Astrocyte of the spinal cord (primary cell): ENCODE measurements around the gene NUP188.

Source experiments
- DNase-seq: peaks from one replicate; pipeline ENCODE4 v3.0.0; 2011; ENCODE audit warnings: low read depth, low spot score
- H3K4me3 ChIP-seq: 2 replicates; pipeline ENCODE4 v1.5.1; 2011; ENCODE audit warnings: low read depth, mild to moderate bottlenecking, low read length, moderate library complexity
- in situ Hi-C: cut with HindIII; loops from 2 replicates; pipeline ENCODE4 v1.10.0; 2017; ENCODE audit warnings: low sequenced_read_pairs
- TF ChIP-seq, protein P1 (sequence below): IDR thresholded peaks from 2 replicates; pipeline ENCODE4 v1.5.1; 2012; ENCODE audit warnings: low read depth, mild to moderate bottlenecking, low read length, inconsistent platforms

The NUP188 gene

GRCh38 chr9:128983536-128983935 is 36.0 kb downstream of the NUP188 start:
- in situ Hi-C loops: no loop called here
- DNase-seq: no peak
- H3K4me3 ChIP-seq: no peak overlapping the region
- TF ChIP-seq, protein P1, sequence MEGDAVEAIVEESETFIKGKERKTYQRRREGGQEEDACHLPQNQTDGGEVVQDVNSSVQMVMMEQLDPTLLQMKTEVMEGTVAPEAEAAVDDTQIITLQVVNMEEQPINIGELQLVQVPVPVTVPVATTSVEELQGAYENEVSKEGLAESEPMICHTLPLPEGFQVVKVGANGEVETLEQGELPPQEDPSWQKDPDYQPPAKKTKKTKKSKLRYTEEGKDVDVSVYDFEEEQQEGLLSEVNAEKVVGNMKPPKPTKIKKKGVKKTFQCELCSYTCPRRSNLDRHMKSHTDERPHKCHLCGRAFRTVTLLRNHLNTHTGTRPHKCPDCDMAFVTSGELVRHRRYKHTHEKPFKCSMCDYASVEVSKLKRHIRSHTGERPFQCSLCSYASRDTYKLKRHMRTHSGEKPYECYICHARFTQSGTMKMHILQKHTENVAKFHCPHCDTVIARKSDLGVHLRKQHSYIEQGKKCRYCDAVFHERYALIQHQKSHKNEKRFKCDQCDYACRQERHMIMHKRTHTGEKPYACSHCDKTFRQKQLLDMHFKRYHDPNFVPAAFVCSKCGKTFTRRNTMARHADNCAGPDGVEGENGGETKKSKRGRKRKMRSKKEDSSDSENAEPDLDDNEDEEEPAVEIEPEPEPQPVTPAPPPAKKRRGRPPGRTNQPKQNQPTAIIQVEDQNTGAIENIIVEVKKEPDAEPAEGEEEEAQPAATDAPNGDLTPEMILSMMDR: no peak

- TF ChIP-seq, protein P1: no peak
- no peak for DNase-seq
- in situ Hi-C loops: no loop called here
- H3K4me3 ChIP-seq: no peak overlapping the region
Measured at GRCh38 chr9:128986671-128987070, 39.2 kb downstream of the NUP188 start.

DNA sequence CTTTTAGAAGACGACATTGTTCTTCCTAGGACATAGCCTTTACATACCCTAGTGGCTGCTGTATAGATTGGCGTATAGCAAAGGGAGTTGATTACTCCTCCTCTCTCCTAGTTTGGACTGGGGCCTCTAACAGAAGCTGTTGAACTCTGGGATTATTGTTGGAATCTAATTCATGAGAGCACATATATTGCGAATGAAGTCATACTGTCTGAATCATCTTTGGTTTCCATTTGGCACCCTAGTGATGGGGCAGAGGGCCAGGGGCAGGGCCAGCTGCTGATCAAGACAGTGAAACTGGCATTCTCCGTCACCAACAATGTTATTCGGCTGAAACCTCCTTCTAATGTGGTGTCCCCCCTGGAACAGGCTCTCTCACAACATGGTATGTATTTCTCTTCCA is 40.3 kb downstream of the NUP188 start:
- in situ Hi-C loops: no loop called here
- TF ChIP-seq, protein P1: no peak
- DNase-seq: peak; percentile 89
- no peak overlapping the region for H3K4me3 ChIP-seq

DNA sequence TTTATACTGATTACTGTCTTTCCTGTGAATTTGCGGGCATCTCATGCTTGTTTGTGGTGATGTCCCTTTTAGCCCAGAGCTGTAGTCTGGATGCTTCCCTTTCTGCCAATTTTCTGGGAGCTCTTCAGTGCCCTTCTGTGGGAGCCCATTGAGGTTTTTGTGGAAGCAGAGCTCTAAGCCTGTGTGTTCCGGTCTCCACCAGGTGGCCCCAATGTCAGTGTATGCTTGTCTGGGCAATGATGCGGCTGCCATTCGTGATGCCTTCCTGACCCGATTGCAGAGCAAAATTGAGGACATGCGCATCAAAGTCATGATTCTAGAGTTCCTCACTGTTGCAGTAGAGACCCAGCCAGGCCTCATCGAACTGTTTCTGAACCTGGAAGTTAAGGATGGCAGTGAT is 45.5 kb downstream of the NUP188 start:
- TF ChIP-seq, protein P1: peak; percentile 39
- in situ Hi-C loops: no loop called here
- no peak overlapping the region for H3K4me3 ChIP-seq
- no peak for DNase-seq

DNA sequence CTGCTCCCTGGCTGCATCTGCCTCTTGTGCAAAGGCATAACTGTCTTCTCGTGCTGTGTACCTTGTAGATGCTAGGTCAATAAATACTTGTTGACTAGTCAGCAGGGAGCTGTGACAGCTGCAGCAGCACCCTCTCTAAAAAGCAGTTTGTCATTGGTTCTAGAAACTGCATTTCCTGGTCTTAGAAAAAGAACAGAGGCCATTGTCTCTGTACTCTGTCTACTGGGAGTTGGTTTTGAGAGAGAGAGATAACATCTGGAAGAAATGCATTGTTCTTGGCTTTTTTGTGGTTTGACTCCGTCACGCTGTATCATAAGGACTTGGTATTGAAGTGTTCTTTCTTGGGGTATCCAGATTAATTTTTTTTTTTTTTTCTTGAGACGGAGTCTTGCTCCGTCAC is 48.3 kb downstream of the NUP188 start:
- TF ChIP-seq, protein P1: no peak
- in situ Hi-C loops: no loop called here
- DNase-seq: no peak
- H3K4me3 ChIP-seq: no peak overlapping the region

DNA sequence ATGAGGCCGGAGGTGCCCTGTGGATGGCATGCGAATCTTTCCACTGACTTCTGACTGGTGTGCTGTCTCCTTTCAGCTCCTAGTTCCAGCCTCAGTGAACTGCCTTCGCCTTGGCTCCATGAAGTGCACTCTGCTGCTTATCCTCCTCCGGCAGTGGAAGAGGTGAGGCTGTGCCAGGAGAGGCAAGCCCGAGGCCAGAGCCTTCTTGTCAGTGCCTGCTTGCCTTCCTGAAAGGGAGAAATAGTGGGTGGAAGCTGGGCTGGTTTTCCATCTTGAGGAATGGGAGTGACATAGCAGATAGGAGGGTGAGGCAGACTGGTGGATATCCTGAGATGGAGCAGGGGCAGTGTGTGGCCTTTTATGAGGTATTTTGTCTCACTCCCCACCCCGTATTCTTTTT is 51.0 kb downstream of the NUP188 start:
- H3K4me3 ChIP-seq: no peak overlapping the region
- in situ Hi-C loops: no loop called here
- TF ChIP-seq, protein P1: no peak
- no peak for DNase-seq
